ENCODE results near the gene TSPAN18. TPM values are rescaled to one million over a fixed set of nuclear protein-coding genes. Genes with fewer than 3 reads are reported as not detected.

Gene TSPAN18
- total and polyA plus RNA-seq, 2 experiments from 2014 or later = 6.0 to 10.6 TPM

GRCh38 chr11:44962464-44962863 is 235.7 kb downstream of the TSPAN18 start:
- peak overlapping the region; percentile 17; the same call in 1 of the 2 replicates for H3K4me2 ChIP-seq
- no peak overlapping the region for H3K4me3 ChIP-seq
- no peak for DNase-seq (ENCODE audit: low spot score)
- no peaks in the 10 kb centered on the region for H3K79me2 ChIP-seq (replicated peaks; ENCODE audit: insufficient read depth)
- H3F3A ChIP-seq (replicated peaks; ENCODE audit: low read depth) = peaks cover 8% of the 10 kb centered on the region
- H3K9me3 Mint-ChIP-seq = no peaks in the 10 kb centered on the region; the same call in 2 of the 3 replicates
- H3K27me3 Mint-ChIP-seq (ENCODE audit: insufficient read depth, low read depth, poor library complexity) = peaks cover 22% of the 10 kb centered on the region
- H3K4me3 Mint-ChIP-seq = no peak overlapping the region; the same call in 2 of the 3 replicates
- no peak for TF ChIP-seq EZH2phosphoT487 (IDR thresholded peaks at IDR 0.05; ENCODE audit: unreplicated experiment)
- TF ChIP-seq CREB1 (CRISPR knock-in tag; IDR thresholded peaks at IDR 0.05; ENCODE audit: low read depth) = no peak
- TF ChIP-seq STAT1 (IDR thresholded peaks at IDR 0.05; ENCODE audit: unreplicated experiment) = no peak
- TF ChIP-seq, protein P1, sequence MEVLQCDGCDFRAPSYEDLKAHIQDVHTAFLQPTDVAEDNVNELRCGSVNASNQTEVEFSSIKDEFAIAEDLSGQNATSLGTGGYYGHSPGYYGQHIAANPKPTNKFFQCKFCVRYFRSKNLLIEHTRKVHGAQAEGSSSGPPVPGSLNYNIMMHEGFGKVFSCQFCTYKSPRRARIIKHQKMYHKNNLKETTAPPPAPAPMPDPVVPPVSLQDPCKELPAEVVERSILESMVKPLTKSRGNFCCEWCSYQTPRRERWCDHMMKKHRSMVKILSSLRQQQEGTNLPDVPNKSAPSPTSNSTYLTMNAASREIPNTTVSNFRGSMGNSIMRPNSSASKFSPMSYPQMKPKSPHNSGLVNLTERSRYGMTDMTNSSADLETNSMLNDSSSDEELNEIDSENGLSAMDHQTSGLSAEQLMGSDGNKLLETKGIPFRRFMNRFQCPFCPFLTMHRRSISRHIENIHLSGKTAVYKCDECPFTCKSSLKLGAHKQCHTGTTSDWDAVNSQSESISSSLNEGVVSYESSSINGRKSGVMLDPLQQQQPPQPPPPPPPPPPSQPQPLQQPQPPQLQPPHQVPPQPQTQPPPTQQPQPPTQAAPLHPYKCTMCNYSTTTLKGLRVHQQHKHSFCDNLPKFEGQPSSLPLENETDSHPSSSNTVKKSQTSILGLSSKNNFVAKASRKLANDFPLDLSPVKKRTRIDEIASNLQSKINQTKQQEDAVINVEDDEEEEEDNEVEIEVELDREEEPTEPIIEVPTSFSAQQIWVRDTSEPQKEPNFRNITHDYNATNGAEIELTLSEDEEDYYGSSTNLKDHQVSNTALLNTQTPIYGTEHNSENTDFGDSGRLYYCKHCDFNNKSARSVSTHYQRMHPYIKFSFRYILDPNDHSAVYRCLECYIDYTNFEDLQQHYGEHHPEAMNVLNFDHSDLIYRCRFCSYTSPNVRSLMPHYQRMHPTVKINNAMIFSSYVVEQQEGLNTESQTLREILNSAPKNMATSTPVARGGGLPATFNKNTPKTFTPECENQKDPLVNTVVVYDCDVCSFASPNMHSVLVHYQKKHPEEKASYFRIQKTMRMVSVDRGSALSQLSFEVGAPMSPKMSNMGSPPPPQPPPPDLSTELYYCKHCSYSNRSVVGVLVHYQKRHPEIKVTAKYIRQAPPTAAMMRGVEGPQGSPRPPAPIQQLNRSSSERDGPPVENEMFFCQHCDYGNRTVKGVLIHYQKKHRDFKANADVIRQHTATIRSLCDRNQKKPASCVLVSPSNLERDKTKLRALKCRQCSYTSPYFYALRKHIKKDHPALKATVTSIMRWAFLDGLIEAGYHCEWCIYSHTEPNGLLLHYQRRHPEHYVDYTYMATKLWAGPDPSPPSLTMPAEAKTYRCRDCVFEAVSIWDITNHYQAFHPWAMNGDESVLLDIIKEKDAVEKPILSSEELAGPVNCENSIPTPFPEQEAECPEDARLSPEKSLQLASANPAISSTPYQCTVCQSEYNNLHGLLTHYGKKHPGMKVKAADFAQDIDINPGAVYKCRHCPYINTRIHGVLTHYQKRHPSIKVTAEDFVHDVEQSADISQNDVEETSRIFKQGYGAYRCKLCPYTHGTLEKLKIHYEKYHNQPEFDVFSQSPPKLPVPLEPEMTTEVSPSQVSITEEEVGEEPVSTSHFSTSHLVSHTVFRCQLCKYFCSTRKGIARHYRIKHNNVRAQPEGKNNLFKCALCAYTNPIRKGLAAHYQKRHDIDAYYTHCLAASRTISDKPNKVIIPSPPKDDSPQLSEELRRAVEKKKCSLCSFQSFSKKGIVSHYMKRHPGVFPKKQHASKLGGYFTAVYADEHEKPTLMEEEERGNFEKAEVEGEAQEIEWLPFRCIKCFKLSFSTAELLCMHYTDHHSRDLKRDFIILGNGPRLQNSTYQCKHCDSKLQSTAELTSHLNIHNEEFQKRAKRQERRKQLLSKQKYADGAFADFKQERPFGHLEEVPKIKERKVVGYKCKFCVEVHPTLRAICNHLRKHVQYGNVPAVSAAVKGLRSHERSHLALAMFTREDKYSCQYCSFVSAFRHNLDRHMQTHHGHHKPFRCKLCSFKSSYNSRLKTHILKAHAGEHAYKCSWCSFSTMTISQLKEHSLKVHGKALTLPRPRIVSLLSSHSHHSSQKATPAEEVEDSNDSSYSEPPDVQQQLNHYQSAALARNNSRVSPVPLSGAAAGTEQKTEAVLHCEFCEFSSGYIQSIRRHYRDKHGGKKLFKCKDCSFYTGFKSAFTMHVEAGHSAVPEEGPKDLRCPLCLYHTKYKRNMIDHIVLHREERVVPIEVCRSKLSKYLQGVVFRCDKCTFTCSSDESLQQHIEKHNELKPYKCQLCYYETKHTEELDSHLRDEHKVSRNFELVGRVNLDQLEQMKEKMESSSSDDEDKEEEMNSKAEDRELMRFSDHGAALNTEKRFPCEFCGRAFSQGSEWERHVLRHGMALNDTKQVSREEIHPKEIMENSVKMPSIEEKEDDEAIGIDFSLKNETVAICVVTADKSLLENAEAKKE (CRISPR knock-in tag; IDR thresholded peaks at IDR 0.05) = no peak
- TF ChIP-seq EZH2 (IDR thresholded peaks at IDR 0.05; ENCODE audit: low read depth, unreplicated experiment) = no peak
- no peak for TF ChIP-seq ZNF114 (CRISPR knock-in tag; IDR thresholded peaks at IDR 0.05)
- TF ChIP-seq NANOG (IDR thresholded peaks at IDR 0.05; ENCODE audit: borderline replicate concordance) = no peak
- TF ChIP-seq ZNF331 (CRISPR knock-in tag; IDR thresholded peaks at IDR 0.05; ENCODE audit: low read depth) = no peak
- TF ChIP-seq POLR2AphosphoS5 (IDR thresholded peaks at IDR 0.05; ENCODE audit: low read depth) = no peak
- TF ChIP-seq, protein P2, sequence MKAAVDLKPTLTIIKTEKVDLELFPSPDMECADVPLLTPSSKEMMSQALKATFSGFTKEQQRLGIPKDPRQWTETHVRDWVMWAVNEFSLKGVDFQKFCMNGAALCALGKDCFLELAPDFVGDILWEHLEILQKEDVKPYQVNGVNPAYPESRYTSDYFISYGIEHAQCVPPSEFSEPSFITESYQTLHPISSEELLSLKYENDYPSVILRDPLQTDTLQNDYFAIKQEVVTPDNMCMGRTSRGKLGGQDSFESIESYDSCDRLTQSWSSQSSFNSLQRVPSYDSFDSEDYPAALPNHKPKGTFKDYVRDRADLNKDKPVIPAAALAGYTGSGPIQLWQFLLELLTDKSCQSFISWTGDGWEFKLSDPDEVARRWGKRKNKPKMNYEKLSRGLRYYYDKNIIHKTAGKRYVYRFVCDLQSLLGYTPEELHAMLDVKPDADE (IDR thresholded peaks at IDR 0.05) = no peak
- TF ChIP-seq, protein P3, sequence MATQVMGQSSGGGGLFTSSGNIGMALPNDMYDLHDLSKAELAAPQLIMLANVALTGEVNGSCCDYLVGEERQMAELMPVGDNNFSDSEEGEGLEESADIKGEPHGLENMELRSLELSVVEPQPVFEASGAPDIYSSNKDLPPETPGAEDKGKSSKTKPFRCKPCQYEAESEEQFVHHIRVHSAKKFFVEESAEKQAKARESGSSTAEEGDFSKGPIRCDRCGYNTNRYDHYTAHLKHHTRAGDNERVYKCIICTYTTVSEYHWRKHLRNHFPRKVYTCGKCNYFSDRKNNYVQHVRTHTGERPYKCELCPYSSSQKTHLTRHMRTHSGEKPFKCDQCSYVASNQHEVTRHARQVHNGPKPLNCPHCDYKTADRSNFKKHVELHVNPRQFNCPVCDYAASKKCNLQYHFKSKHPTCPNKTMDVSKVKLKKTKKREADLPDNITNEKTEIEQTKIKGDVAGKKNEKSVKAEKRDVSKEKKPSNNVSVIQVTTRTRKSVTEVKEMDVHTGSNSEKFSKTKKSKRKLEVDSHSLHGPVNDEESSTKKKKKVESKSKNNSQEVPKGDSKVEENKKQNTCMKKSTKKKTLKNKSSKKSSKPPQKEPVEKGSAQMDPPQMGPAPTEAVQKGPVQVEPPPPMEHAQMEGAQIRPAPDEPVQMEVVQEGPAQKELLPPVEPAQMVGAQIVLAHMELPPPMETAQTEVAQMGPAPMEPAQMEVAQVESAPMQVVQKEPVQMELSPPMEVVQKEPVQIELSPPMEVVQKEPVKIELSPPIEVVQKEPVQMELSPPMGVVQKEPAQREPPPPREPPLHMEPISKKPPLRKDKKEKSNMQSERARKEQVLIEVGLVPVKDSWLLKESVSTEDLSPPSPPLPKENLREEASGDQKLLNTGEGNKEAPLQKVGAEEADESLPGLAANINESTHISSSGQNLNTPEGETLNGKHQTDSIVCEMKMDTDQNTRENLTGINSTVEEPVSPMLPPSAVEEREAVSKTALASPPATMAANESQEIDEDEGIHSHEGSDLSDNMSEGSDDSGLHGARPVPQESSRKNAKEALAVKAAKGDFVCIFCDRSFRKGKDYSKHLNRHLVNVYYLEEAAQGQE (IDR thresholded peaks at IDR 0.05; ENCODE audit: unreplicated experiment) = no peak
- TF ChIP-seq, protein P4, sequence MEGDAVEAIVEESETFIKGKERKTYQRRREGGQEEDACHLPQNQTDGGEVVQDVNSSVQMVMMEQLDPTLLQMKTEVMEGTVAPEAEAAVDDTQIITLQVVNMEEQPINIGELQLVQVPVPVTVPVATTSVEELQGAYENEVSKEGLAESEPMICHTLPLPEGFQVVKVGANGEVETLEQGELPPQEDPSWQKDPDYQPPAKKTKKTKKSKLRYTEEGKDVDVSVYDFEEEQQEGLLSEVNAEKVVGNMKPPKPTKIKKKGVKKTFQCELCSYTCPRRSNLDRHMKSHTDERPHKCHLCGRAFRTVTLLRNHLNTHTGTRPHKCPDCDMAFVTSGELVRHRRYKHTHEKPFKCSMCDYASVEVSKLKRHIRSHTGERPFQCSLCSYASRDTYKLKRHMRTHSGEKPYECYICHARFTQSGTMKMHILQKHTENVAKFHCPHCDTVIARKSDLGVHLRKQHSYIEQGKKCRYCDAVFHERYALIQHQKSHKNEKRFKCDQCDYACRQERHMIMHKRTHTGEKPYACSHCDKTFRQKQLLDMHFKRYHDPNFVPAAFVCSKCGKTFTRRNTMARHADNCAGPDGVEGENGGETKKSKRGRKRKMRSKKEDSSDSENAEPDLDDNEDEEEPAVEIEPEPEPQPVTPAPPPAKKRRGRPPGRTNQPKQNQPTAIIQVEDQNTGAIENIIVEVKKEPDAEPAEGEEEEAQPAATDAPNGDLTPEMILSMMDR (conservative IDR thresholded peaks at IDR 0.05; ENCODE audit: low read depth in 2 of 2) = no peak
- H3K36me3 Mint-ChIP-seq (ENCODE audit: low read depth) = no peaks in the 10 kb centered on the region
- H3K4me1 ChIP-seq (ENCODE audit: insufficient read depth) = peaks cover 57% of the 10 kb centered on the region
- H3K27me3 ChIP-seq (ENCODE audit: insufficient read depth) = 0 out of 2 replicates have a peak, but pooled peaks cover 5% of the 10 kb centered on the region
- H3K27ac ChIP-seq (ENCODE audit: low read depth) = no peak overlapping the region
- H4K20me1 ChIP-seq (replicated peaks; ENCODE audit: insufficient read depth) = no peaks in the 10 kb centered on the region
- H2AFZ ChIP-seq = 0 out of 2 replicates have a peak overlapping the region, but pooled peaks have one; percentile 14
- no peaks in the 10 kb centered on the region for H3K36me3 ChIP-seq (ENCODE audit: insufficient read depth)
- no peaks in the 10 kb centered on the region for H3K9me2 ChIP-seq (ENCODE audit: insufficient read depth)
- H3K4me1 Mint-ChIP-seq = peaks cover 55% of the 10 kb centered on the region
- H3K27ac Mint-ChIP-seq = no peak overlapping the region
- ATAC-seq = no peak

All from GM23338 (cell line).